ENCODE results near the gene CTPS1. TPM values are rescaled to one million over a fixed set of nuclear protein-coding genes. Genes with fewer than 3 reads are reported as not detected.

Gene CTPS1
- total and polyA plus RNA-seq, 2 of the 13 experiments (the other 11 are each of a cell fraction or from before 2014, with no cell fraction given) = 9.6 to 42.8 TPM

GRCh38 chr1:41014871-41015270, 35.4 kb downstream of the CTPS1 start (continued):
- no peak for TF ChIP-seq U2AF2 (IDR thresholded peaks at IDR 0.05; ENCODE audit: low read depth, low read length)

- Histone ChIP-seq H3K4me2 (ENCODE audit: low read depth, low read length) (no peak overlapping the region), H3K4me3 (replicated peaks in 1 of 3; ENCODE audit: insufficient read depth in 1 of 3, low read depth in 2 of 3, low read length in 3 of 3) (no peak overlapping the region), H3K27me3 (ENCODE audit: control insufficient read depth in 1 of 2, insufficient read depth in 2 of 2, low read length in 2 of 2) (no peaks in the 10 kb centered on the region), H3K79me2 (ENCODE audit: insufficient read depth, low read length) (no peaks in the 10 kb centered on the region), H3K9me3 (ENCODE audit: low read length) (no peaks in the 10 kb centered on the region), H3K36me3 (replicated peaks in 1 of 2; ENCODE audit: control insufficient read depth in 1 of 2, insufficient read depth in 2 of 2, low read length in 2 of 2) (peaks cover 14 to 49% of the 10 kb centered on the region in 2 experiments), H3K27ac (ENCODE audit: extremely low read length, insufficient read depth, low read length) (no peak overlapping the region), H2AFZ (ENCODE audit: low read length) (no peak overlapping the region), H4K20me1 (ENCODE audit: insufficient read depth, low read length) (no peaks in the 10 kb centered on the region), H3K9ac (ENCODE audit: insufficient read depth, low read depth, low read length) (no peak overlapping the region), H3K4me1 (ENCODE audit: insufficient read depth, low read length) (no peaks in the 10 kb centered on the region)
- DNase-seq (ENCODE audit: low spot score) = no peak
- WGBS (ENCODE audit: low lambda C conversion rate) = 89% methylated on average over 4 of the region's 5 CpGs
- in situ Hi-C loops (cut with HindIII; ENCODE audit: extremely low pct_ligation_motif_present, low pct_unique_long_range_greater_than_20kb) = no loop called here
- ChIA-PET POLR2A (no interaction called here), CTCF (ENCODE audit: low intra/inter-chr PET ratio, low total read pairs) (no interaction called here)
- no TSS peak for BruUV-seq (replicated peaks)
- intact Hi-C loops (cut with micrococcal nuclease; ENCODE audit: unreplicated experiment) = no loop called here
- FAIRE-seq = no peak
- no peak for ATAC-seq
- TF ChIP-seq ZNF34 (CRISPR knock-in tag; IDR thresholded peaks at IDR 0.05; ENCODE audit: borderline replicate concordance) (no peak), GFI1 (CRISPR knock-in tag; IDR thresholded peaks at IDR 0.05; ENCODE audit: borderline replicate concordance) (no peak), NFE2 (CRISPR knock-in tag; IDR thresholded peaks at IDR 0.05) (no peak), ZNF790 (CRISPR knock-in tag; IDR thresholded peaks at IDR 0.05; ENCODE audit: borderline replicate concordance) (no peak), KAT2B (IDR thresholded peaks at IDR 0.05; ENCODE audit: borderline replicate concordance, low read depth, low read length) (no peak), ZNF121 (CRISPR knock-in tag; IDR thresholded peaks at IDR 0.05) (no peak), HDAC6 (IDR thresholded peaks at IDR 0.05; ENCODE audit: low read depth, low read length) (no peak), AGO1 (IDR thresholded peaks at IDR 0.05; ENCODE audit: low read depth, low read length, poor library complexity, severe bottlenecking) (no peak), ZNF17 (CRISPR knock-in tag; IDR thresholded peaks at IDR 0.05) (no peak), BHLHE40 (IDR thresholded peaks at IDR 0.05; ENCODE audit: low read length) (no peak), PHF20 (CRISPR knock-in tag; IDR thresholded peaks at IDR 0.05) (no peak), FIP1L1 (IDR thresholded peaks at IDR 0.05; ENCODE audit: borderline replicate concordance, insufficient read depth, low read depth, low read length) (no peak), SMARCE1 (IDR thresholded peaks at IDR 0.05; ENCODE audit: borderline replicate concordance) (no peak), ZNF451 (CRISPR knock-in tag; IDR thresholded peaks at IDR 0.05) (no peak), ERF (CRISPR knock-in tag; IDR thresholded peaks at IDR 0.05) (no peak), ELF1 (CRISPR knock-in tag; IDR thresholded peaks at IDR 0.05) (no peak), ESRRA (CRISPR knock-in tag; IDR thresholded peaks at IDR 0.05; ENCODE audit: low read depth) (no peak), PBX2 (CRISPR knock-in tag; IDR thresholded peaks at IDR 0.05) (no peak), RFXAP (CRISPR knock-in tag; IDR thresholded peaks at IDR 0.05; ENCODE audit: borderline replicate concordance) (no peak)
These were observed 35.9 kb downstream of the CTPS1 start for GRCh38 chr1:41015281-41015896.
